Erythroblast (primary cell): ENCODE data around the gene VANGL1.

ENCODE experiments used
- GATA1 ChIP-seq: IDR thresholded peaks from 2 replicates; pipeline ENCODE4 v1.6.1; 2011; ENCODE audit warnings: low read depth, mild to moderate bottlenecking, control low read depth, low read length, moderate library complexity
- POLR2A ChIP-seq: IDR thresholded peaks from 2 replicates; pipeline ENCODE4 v1.6.1; 2011; ENCODE audit warnings: mild to moderate bottlenecking, low read length

DNA sequence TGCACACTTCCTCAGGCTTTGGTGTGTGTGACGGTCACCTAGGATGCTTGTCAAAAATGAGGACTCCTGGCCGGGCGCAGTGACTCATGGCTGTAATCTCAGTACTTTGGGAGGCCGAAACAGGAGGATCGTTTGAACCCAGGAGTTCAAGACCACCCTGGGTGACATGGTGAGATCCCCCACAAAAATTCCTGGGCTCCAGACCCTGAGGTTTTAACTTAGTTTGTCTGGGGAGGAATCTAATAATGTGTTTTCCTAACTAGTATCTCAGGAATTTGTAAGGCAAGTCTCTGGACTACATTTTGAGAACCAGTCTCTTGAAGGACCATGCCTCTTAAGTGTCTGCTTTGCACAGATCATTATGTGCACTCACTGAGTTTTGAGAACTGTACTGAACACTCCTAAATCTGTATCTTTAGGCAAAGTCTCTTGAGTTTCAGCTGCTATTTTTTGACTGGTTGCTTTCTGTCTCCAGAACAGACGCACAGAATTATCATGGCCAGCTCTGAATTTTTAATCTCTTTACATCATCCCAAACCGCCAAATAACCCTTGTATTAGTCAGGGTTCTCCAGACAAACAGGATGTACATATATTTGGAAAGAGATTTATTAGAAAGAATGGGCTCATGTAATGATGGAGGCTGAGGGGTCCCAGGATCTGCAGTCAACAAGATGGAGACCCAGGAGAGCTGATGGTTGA lies 45.5 kb upstream of the VANGL1 start:
- no peak for TF ChIP-seq POLR2A
- TF ChIP-seq GATA1: no peak
